NB4 (cell line): ENCODE measurements around the gene BNC2.

Experiments
- CTCF ChIP-seq: IDR thresholded peaks from one replicate; pipeline ENCODE4 v1.5.1; 2012; ENCODE audit warnings: low read depth, low read length
- MAX ChIP-seq: IDR thresholded peaks from 2 replicates; pipeline ENCODE4 v1.6.1; 2011; ENCODE audit warnings: low read depth, low read length
- POLR2A ChIP-seq: IDR thresholded peaks from 2 replicates; pipeline ENCODE4 v1.6.1; 2011; ENCODE audit warnings: mild to moderate bottlenecking; ENCODE audit not compliant: insufficient read length; ENCODE audit errors: extremely low read depth

GRCh38 chr9:16597136-16597535, 273.3 kb downstream of the BNC2 start:
- no peak for TF ChIP-seq CTCF
- no peak for TF ChIP-seq MAX
- no peak for TF ChIP-seq POLR2A
